CD4-positive, alpha-beta T cell treated with Interleukin-17A for 1 hour (primary cell): ENCODE results near the gene ZMYND8.
A peak's percentile ranks its signal among the peaks of the same experiment; 100 is the strongest.
"Not testable (repeated sequence)": the region's sequence is repeated elsewhere in the genome, so short reads cannot be mapped to it uniquely, and the experiment has no call there.

Experiments
- DNase-seq: peaks from one replicate; pipeline ENCODE4 v3.0.0-alpha.2; 2020

ZMYND8 gene

DNA sequence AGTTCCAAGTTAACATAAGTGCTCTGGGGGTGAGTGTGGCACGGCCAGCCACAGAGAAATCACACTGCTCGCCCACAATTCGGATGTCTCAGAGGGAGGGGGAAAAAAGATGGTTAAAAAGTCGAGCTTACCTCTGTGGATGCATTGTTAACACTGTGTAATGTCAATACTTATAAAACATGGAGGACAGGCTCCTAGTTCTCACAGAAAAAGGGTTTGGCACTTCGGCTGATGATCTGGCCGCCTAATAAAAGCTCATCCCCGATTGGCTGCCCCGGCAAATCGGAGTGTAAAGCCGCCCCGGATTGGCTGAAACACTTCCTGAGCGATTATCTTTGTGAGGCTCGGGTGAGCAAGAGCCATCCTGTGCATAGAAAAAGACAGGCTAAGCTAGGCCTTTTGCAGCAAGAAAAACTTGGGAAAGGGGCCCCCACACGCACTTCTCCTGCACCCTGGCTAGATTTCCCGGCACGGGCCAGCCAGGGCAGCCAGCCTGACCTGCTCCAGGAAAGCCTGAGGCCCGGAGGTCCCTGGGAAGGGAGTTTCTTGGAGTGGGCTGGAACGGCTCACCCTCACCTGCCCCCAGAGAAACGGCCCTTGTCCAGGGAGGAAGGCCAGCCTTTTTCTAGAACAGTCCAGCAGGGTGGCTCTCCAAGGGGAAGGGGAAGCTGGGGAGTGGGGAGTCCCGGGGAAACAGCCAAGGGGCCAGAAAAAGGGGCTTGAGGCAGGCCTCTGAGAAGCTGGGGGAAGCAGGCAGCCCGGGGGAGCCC is at the start of gene ZMYND8:
Gene ZMYND8, minus strand, starts transcription at position 174 of the 770 bp plus-strand sequence. Its CDS starts 29 bp downstream, at position 145.
- peak; percentile 99 for DNase-seq

DNA sequence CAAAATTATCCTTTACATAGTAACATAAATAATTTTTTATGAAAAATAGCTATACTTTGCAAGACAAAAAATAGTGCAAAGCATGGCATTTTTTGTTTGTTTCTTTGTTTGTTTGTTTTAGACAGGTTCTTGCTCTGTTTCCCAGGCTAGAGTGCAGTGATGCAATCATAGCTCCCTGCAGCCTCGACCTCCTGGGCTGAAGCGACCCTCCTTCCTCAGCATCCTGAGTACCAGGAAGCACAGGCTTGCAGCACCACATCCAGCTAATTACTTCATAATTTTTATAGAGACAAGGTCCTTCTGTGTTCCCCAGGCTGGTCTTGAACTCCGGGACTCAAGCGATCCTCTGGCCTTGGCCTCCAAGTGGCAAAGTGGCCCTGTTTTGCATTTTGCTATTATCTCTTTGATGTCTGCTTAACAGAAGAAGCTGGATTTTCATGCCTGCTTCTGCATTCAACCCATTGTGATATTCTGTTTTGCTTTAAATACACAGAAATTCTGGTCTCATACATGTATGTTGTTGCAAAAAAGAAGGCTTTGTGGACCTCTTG is 49.4 kb upstream of the ZMYND8 start:
- DNase-seq: no peak

DNA sequence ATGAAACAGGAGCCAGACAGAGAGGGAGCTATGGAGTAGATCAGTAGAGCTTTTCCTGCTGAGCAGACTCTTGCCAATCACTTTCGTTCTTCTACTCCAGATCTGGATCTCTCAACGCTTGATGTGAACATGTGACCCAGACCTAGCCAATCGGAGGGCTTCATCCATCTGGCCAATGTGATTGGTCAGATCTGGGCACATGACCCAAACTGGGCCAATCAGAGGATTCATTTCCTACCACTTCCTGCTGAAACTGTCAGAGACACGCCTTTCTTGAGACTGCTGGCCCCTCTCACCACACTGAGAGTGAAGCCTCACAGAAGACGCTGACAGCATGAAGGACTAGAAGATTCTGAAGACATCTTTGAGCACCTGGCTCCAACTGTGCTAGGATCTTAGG is 44.2 kb upstream of the ZMYND8 start:
- peak; percentile 7 for DNase-seq

DNA sequence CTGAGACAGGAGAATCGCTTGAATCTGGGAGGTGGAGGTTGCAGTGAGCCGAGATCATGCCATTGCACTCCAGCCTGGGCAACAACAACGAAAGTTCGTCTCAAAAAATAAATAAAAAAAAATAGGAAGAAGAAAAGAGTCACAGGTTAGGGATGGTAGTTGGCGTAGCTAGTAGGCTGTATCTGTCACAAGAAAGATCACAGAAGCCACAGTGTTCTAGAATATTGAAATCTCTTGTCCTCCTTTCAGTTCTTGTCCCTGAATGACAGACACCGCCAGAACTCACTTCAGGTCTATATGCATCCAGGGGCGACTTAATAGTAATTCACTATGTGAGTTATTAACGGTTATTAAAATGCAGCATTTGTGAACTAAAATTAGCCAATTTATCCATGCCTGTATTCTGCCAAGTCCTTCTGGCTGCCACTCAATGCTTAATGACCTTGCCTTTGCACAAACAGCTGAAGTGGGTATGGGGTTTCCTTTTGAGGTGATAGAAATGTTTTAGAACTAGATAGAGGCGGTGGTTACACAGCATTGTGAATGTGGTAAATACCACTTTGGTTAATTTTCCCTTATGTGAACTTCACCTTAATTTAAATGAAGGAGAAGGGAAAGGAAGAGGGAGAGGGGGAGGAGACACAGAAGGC is 41.3 kb upstream of the ZMYND8 start:
- no peak for DNase-seq

DNA sequence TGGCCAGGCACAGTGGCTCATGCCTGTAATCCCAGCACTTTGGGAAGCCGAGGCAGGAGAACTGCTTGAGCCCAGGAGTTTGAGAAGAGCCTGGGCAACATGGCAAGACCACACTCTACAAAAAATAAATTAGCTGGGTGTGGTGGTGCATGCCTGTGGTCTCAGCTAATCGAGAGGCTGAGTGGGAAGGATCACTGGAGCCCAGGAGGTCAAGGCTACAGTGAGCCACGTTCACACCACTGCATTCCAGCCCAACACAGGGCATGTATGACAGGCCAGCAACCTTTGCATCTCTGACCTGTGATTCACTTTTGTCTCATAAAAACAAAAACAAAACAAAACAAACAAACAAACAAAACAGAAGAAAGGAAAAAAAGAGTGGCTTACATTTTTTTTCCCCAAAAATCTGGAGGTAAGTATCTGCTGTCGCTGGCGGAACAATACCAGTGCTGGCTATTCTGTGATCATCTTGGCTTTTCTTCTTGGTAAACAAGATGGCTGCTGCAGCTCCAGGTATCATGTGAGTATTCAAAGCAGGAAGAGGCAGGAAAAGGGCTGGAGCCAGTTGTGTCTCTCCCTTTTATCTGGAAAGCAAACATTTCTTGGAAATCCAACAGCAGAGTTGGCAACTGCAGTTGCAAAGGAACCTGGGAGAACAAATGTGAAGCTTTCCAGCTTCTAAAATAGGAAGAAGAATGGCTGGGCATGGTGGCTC is 40.4 kb upstream of the ZMYND8 start:
- no peak for DNase-seq

DNA sequence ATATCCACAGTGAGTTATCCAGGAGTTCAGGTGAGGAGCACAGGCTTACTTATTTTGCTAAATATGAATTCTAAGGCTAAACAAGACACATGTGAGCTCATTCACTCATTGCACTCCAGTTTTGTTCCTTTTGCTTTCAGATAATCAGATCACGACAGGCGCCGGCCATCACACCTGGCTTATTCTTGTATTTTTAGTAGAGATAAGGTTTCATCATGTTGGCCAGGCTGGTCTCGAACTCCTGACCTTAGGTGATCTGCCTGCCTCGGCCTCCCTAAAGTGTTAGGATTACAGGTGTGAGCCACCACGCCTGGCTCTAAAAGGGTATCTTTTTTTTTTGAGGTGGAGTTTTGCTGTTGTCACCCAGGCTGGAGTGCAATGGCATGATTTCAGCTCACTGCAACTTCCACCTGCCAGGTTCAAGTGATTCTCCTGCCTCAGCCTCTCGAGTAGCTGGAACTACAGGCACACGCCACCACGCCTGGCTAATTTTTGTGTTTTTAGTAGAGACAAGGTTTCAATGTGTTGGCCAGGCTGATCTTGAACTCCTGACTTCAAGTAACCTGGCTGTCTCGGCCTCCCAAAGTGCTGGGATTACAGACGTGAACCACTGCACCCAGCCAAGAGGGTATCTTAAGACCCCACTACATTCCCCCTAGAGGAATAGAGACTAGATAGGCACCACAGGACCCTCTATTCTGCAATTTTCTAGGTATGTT is 37.5 kb upstream of the ZMYND8 start:
- not testable (repeated sequence) for DNase-seq

DNA sequence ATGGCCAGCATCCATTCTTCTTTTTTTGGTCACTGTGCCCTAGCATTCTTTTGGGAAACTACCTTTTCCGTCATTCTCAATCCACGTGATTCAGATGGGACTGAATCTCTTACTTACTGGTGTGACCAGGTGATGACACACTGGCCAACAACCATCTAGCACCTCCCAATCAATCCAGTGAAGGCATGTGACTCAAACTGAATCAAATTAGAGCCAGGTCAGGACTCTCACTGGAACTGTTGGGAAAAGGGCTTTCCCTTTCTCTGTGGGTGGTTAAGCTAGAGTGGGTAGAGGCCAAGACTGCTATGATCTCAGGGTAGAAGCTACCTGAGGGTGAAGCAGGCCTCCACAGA is 36.2 kb upstream of the ZMYND8 start:
- DNase-seq: no peak

DNA sequence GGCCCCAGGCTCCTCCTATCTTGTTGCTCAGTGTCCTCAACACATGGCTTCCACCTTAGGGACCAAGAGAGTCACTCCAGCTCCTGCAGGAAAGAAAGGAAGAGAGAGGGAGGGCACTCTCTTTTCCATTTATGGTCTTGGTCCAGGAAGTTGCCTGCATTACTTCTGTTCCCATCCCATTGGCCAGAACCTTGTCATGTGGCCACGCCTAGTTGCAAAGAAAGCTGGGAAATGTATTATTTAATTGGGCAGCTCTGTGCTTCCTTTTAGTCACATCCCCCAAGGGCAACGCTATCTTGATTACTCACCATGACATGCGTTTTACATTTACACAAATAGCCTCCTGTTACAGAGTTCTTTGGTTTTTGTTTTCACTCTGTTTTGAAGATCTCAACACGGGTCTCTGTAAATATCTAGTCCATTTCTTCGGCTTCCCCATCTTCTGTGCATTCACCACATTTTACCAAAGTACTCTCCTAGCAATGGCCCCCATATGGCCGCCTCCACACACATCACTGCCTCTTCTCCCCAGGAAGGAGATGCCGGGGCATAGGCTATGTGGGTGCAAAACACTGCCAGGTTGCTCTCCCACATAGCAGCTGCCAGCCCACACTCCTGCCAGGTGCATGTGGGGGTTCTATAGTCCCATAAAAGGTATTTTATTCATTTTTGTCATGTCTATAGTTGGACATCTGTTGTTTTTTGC is 35.7 kb upstream of the ZMYND8 start:
- no peak for DNase-seq

DNA sequence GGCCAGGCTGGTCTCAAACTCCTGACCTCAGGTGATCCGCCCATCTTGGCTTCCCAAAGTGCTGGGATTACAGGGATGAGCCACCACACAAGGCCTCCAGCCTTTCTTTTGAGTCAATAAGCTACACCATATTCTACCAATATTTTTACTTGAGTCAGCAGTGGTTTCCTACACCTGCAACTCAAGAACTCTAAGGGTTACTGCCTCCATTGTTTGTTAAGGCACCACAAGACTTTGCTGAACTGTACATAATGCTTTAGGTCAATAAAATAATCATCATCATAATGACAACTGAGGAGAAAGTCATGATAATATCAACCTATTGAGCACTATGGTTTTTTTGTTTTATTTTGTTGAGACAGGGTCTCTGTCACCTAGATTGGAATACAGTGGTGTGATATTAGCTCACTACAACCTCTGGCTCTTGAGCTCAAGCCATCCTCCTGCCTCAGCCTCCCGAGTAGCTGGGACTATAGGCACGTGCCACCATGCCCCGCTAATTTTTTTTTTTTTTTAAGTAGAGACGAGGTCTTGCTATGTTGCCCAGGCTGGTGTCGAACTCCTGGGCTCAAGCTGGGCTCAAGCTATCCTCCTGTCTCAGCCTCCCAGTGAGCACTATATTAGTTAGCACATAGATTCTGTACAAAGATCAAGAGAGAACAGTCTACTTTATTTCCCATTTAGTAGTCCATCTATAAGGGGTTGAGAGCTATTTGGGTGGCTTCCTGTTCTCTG is 34.9 kb upstream of the ZMYND8 start:
- DNase-seq: no peak

DNA sequence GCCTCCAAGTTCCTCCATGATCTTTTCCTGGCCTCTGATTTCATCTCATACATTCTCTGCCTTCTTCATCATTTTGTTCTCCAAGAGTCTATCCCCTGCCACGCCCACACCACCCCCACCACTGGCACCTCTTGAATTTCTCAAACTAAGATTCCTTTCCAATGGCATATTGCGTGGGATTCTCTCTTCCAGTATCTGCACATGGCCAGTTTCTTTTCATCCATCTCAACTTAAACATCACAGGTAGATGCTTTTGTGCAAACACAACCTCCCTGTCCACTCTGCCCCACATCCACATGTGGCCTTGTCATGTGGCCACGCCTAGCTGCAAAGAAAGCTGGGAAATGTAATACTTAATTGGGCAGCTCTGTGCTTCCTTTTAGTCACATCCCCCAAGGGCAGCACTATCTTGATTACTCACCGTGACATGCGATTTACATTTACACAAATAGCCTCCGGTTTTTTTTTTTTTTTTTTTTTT is 33.4 kb upstream of the ZMYND8 start:
- DNase-seq: no peak

DNA sequence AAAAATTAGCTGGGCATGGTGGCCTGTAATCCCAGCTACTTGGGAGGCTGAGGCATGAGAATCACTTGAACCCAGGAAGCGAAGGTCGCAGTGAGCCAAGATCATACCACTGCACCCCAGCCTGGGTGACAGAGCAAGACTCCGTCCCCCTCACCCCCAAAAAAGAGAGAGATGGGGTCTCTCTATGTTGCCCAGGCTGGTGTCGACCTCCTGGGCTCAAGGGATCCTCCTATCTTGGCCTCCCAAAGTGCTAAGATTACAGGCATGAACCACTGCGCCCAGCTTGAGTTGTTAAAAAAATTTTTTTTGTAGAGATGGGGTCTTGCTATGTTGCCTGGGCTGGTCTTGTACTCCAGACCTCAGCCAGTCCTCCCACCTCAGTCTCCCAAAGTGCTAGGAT is 29.5 kb upstream of the ZMYND8 start:
- not testable (repeated sequence) for DNase-seq

DNA sequence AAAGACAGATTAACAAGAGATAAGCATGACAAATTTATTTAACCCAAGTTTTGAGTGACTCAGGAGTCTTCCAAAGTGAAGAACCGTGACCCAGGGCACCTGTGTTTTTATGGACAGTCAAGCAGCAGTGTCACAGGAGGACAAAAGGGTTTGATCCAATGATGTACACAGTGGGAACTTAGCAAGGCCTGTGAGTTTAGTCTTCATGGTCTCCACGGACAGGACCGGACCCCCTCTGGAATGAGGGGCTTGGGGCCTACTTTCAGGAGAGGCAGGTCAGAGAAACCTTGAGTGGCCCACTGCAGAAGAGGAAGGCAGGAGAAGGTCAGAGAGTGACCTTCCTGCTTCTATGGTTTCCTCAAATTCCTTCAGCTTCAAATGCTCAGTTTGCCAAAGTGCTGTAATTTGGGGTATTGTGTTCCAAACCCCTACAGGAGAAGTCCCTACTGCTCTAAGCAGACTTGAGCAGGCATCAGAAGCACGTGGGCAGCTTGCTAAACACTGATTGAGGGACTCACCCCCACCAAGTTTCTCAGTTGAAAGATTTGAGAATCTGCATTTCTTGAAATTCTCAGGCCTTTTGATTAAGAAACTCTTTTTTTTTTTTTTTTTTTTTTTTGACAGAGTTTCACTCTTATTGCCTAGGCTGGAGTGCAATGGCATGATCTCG is 26.4 kb upstream of the ZMYND8 start:
- DNase-seq: no peak

DNA sequence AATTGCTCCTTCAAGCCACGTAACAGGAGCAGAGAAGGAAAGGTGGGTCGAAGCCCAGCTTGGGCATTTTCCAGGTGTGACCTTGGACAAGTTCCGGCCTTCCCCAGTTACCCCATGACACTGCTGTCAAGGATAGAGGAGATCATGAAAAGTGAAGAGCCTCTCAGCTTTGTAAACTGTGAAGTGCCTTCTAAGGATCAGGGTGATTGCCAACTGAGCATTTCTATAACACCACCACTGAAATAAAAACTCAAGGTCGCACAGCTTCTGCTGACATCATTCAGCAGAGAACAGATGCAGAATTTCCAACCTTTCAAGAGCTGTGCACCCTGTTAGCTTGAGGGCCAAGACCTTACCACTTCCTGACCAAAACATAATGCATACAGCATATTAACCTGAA is 24.0 kb upstream of the ZMYND8 start:
- DNase-seq: no peak

DNA sequence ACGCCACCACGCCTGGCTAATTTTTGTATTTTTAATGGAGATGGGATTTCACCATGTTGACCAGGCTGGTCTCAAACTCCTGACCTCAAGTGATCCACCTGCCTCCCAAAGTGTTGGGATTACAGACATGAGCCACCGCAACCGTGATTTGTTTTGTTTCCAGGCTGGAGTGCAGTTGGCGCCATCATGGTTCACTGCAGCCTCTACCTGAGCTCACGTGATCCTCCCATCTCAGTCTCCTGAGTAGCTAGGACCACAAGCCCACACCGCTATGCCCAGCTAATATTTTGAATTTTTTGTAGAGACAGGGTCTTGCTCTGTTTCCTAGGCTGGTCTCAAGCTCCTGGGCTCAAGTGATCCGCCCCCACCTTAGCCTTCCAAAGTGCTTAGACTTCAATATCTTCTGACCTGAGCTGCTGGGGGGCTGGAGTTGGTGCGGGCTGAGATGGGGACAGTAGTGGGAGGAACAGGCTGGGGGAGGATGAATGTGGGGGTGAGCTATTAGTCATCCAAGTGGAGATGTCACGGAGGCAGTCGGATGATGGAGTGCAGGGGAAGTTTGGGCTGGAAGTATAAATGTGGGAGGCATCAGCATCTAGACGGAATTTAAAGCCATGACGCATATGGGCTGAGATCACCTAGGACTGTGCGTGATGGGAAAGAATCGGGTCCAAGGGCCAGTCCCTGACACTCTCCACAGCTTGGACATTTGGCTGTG is 23.1 kb upstream of the ZMYND8 start:
- DNase-seq: no peak

DNA sequence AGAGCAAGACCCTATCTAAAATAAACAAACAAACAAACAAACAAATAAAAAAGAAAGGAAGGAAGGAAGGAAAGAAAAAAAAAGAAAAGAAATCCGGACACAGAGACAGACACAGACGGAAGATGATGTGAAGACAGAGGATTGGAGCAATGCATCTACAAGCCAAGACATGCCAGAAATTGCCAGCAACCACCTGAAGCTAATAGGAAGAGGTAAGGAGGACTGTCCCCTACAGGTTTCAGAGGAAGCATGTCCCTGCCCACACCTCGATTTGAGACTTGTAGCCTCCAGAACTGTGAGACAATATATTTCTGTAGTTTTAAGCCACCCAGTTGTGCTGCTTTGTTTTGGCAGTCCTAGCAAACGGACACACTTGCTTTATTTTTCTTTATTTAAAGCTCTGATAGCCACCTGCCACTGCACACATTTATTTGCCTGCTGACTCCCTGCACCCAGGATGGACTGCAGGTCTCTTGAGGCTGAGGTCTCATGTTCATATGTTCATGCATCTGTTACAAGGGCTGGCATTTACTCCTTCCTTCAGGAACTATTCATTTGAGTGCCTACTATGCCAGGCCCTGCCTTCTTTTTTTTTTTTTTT is 20.7 kb upstream of the ZMYND8 start:
- DNase-seq: no peak

DNA sequence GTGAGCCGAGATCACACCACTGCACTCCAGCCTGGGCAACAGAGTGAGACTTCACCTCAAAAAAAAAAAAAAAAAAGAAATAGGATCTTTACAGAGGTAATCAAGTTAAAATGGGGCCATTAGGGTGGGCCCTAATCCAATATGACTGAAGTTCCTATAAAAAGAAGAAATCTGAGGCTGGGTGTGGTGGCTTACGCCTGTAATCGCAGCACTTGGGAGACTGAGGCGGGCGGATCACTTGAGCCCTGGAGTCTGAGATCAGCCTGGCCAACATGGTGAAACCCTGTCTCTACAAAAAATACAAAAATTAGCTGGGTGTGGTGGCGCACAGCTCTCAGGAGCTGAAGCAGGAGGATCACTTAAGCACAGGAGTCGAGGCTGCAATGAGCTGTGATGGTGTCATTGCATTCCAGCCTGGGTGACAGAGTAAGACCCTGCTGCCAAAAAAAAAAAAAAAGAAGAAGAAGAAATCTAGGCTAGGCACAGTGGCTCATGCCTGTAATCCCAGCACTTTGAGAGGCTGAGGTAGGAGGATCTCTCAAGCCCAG is 19.7 kb upstream of the ZMYND8 start:
- not testable (repeated sequence) for DNase-seq

DNA sequence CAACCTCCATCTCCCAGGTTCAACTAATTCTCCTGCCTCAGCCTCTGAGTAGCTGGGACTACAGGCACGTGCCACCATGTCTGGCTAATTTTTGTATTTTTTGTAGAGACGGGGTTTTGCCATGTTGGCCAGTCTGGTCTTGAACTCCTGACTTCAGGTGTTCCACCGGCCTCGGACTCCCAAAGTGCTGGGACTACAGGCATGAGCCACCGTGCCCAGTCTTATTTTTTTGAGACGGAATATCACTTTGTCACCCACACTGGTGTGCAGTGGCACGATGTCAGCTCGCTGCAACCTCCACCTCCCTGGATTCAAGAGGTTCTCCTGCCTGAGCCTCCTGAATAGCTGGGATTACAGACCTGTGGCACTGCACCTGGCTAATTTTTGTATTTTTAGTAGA is 17.6 kb upstream of the ZMYND8 start:
- DNase-seq: not testable (repeated sequence)

DNA sequence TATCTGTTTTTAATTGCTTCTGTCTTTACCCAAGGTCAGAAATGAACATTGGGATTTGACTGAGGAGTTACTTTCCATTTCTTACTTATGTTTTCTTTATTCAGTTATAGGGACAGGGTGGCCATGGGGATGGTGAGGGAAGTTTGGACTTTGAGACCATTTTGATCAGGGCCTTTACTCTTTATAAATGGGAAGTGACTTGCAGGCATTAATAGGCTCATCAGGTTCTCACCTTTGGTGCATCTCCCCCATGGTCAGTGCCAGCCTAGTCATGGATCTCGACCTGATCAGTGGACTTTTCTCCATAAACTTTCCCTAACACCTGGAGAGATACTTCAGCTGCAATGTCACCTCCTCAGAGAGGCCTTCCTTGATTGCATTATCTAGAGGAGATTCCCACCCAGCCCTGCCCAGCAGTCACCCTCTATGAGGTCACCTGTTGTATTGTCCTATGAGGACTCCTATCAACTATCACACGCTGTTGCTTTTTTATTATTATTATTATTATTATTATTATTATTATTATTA is 16.8 kb upstream of the ZMYND8 start:
- no peak for DNase-seq
